ENCODE results near the gene ATP6V0C. TPM values are rescaled to one million over a fixed set of nuclear protein-coding genes. Genes with fewer than 3 reads are reported as not detected.
A peak's percentile ranks its signal among the peaks of the same experiment; 100 is the strongest.

ATP6V0C gene
- total and polyA plus RNA-seq, 2 donors (not counting 1 experiment from before 2014, with no cell fraction given), result 118 to 176 TPM

- H3K27me3 ChIP-seq (replicated peaks in 1 of 4; ENCODE audit: control extremely low read depth in 1 of 4, control insufficient read depth in 3 of 4, insufficient read depth in 4 of 4, low read length in 3 of 4), result peaks cover 0 to 19% (median 15%) of the 10 kb centered on the region in 4 experiments
- no peak for DNase-seq
- TF ChIP-seq EZH2 (IDR thresholded peaks at IDR 0.05; ENCODE audit: borderline replicate concordance, insufficient read depth, low read depth, low read length, poor library complexity, severe bottlenecking), result no peak
- no peak for TF ChIP-seq CTCF (IDR thresholded peaks at IDR 0.05)
- Mint-ChIP-seq H3K4me1 (peaks cover 21% of the 10 kb centered on the region), H3K9me3 (ENCODE audit: insufficient read depth) (no peaks in the 10 kb centered on the region), H3K27me3 (peaks cover 7% of the 10 kb centered on the region), H3K27ac (peak overlapping the region; percentile 48), H3K4me3 (peak overlapping the region; percentile 72)
- no peak overlapping the region for H3K27ac ChIP-seq (ENCODE audit: low read length in 2 of 2)
- intact Hi-C loops (cut with micrococcal nuclease), result no loop called here
- no peak overlapping the region for H3K4me2 ChIP-seq (replicated peaks; ENCODE audit: low read depth, low read length, poor library complexity, severe bottlenecking)
- no peaks in the 10 kb centered on the region for H3K36me3 ChIP-seq (replicated peaks in 1 of 2; ENCODE audit: control extremely low read depth in 1 of 2, control insufficient read depth in 1 of 2, extremely low read depth in 1 of 2, insufficient read depth in 2 of 2, low read length in 1 of 2)
- H3K4me1 ChIP-seq (ENCODE audit: control insufficient read depth in 2 of 2, insufficient read depth in 2 of 2, low read length in 2 of 2), result peaks cover 30 to 31% of the 10 kb centered on the region in 2 donors
- no peak for ATAC-seq (ENCODE audit: low read depth)
- ChIA-PET POLR2A (interaction anchor here (1.1 kb wide), 1 partner anchor 70 kb away, joined by 5 read pairs; no protein-coding TSS in a partner anchor), CTCF (interaction anchor here (1.8 to 3.3 kb wide), 2 partner anchors 10 to 25 kb away, joined by 7 to 13 read pairs; no protein-coding TSS in a partner anchor)
- no peaks in the 10 kb centered on the region for H3K9me3 ChIP-seq (ENCODE audit: control extremely low read depth in 1 of 3, control insufficient read depth in 2 of 3, insufficient read depth in 1 of 3, low read length in 2 of 3)
- no peak overlapping the region for H3K4me3 ChIP-seq (ENCODE audit: control extremely low read depth in 1 of 5, extremely low read depth in 1 of 5, insufficient read depth in 1 of 5, low read depth in 2 of 5, low read length in 4 of 5)
- peaks cover 32% of the 10 kb centered on the region for H4K20me1 ChIP-seq (ENCODE audit: control insufficient read depth, insufficient read depth, low read length, poor library complexity, severe bottlenecking)
- H3K9ac ChIP-seq (ENCODE audit: low read length), result no peak overlapping the region
- 98% methylated on average over 9 of the region's 9 CpGs for WGBS (ENCODE audit: insufficient coverage)
- peaks cover 56% of the 10 kb centered on the region for H3K79me2 ChIP-seq (ENCODE audit: control insufficient read depth, insufficient read depth, low read length)
- no peak overlapping the region for H2AFZ ChIP-seq (ENCODE audit: insufficient read depth, low read depth, low read length, poor library complexity, severe bottlenecking)
These were observed 37.4 kb upstream of the ATP6V0C start for GRCh38 chr16:2476345-2476720.

GRCh38 chr16:2476741-2477140 is 37.0 kb upstream of the ATP6V0C start:
- H3K79me2 ChIP-seq (ENCODE audit: control insufficient read depth, insufficient read depth, low read length), result peaks cover 60% of the 10 kb centered on the region

More at GRCh38 chr16:2476741-2477140, 37.0 kb upstream of the ATP6V0C start:
- peaks cover 26 to 28% of the 10 kb centered on the region in 2 donors for H3K4me1 ChIP-seq (ENCODE audit: control insufficient read depth in 2 of 2, insufficient read depth in 2 of 2, low read length in 2 of 2)
- H3K9ac ChIP-seq (ENCODE audit: low read length), result no peak overlapping the region
- WGBS (ENCODE audit: insufficient coverage), result 97% methylated on average over 3 of the region's 3 CpGs
- no peak overlapping the region for H3K27ac ChIP-seq (ENCODE audit: low read length in 2 of 2)
- no peaks in the 10 kb centered on the region for H3K36me3 ChIP-seq (replicated peaks in 1 of 2; ENCODE audit: control extremely low read depth in 1 of 2, control insufficient read depth in 1 of 2, extremely low read depth in 1 of 2, insufficient read depth in 2 of 2, low read length in 1 of 2)
- ATAC-seq (ENCODE audit: low read depth) (no peak), DNase-seq (no peak)
- CTCF ChIA-PET, result interaction anchor here (1.8 to 3.3 kb wide), 2 partner anchors 10 to 25 kb away, joined by 7 to 13 read pairs; no protein-coding TSS in a partner anchor
- no peak overlapping the region for H2AFZ ChIP-seq (ENCODE audit: insufficient read depth, low read depth, low read length, poor library complexity, severe bottlenecking)
- H3K27ac Mint-ChIP-seq, result peak overlapping the region; percentile 48
- no peak overlapping the region for H3K4me2 ChIP-seq (replicated peaks; ENCODE audit: low read depth, low read length, poor library complexity, severe bottlenecking)
- peak overlapping the region; percentile 72 for H3K4me3 Mint-ChIP-seq
- peaks cover 31% of the 10 kb centered on the region for H4K20me1 ChIP-seq (ENCODE audit: control insufficient read depth, insufficient read depth, low read length, poor library complexity, severe bottlenecking)
- H3K4me3 ChIP-seq (ENCODE audit: control extremely low read depth in 1 of 5, extremely low read depth in 1 of 5, insufficient read depth in 1 of 5, low read depth in 2 of 5, low read length in 4 of 5), result no peak overlapping the region
- peaks cover 0 to 18% (median 15%) of the 10 kb centered on the region in 4 experiments for H3K27me3 ChIP-seq (replicated peaks in 1 of 4; ENCODE audit: control extremely low read depth in 1 of 4, control insufficient read depth in 3 of 4, insufficient read depth in 4 of 4, low read length in 3 of 4)
- no peaks in the 10 kb centered on the region for H3K9me3 ChIP-seq (ENCODE audit: control extremely low read depth in 1 of 3, control insufficient read depth in 2 of 3, insufficient read depth in 1 of 3, low read length in 2 of 3)
- TF ChIP-seq EZH2 (IDR thresholded peaks at IDR 0.05; ENCODE audit: borderline replicate concordance, insufficient read depth, low read depth, low read length, poor library complexity, severe bottlenecking) (no peak), CTCF (IDR thresholded peaks at IDR 0.05) (no peak)
- POLR2A ChIA-PET, result interaction anchor here (1.1 kb wide), 1 partner anchor 70 kb away, joined by 5 read pairs; no protein-coding TSS in a partner anchor
- peaks cover 7% of the 10 kb centered on the region for H3K27me3 Mint-ChIP-seq
- peaks cover 20% of the 10 kb centered on the region for H3K4me1 Mint-ChIP-seq
- no peaks in the 10 kb centered on the region for H3K9me3 Mint-ChIP-seq (ENCODE audit: insufficient read depth)
- intact Hi-C loops (cut with micrococcal nuclease), result no loop called here
